Muscle layer of duodenum (tissue), 2 donors: ENCODE data around the gene SDR39U1.
A peak's percentile ranks its signal among the peaks of the same experiment; 100 is the strongest.

ENCODE experiments used
- H3K27ac ChIP-seq: one replicate; pipeline ENCODE4 v1.7.0; 2013; ENCODE audit warnings: mild to moderate bottlenecking, low read length
- H3K27me3 ChIP-seq: one replicate; pipeline ENCODE4 v1.7.0; 2013; ENCODE audit warnings: low read depth, mild to moderate bottlenecking, control low read depth, low read length
- H3K36me3 ChIP-seq, 2 donors: one replicate each; pipeline ENCODE4 v1.7.0; 2013; ENCODE audit warnings: low read length in 2 of 2, control low read depth in 1 of 2, mild to moderate bottlenecking in 1 of 2; ENCODE audit not compliant: insufficient read depth in 2 of 2, control insufficient read depth in 1 of 2
- H3K4me1 ChIP-seq, 2 donors: one replicate each; pipeline ENCODE4 v1.7.0; 2013; ENCODE audit warnings: low read length in 2 of 2, mild to moderate bottlenecking in 2 of 2, control low read depth in 1 of 2, moderate library complexity in 1 of 2; ENCODE audit not compliant: insufficient read depth in 2 of 2, control insufficient read depth in 1 of 2
- H3K4me3 ChIP-seq, 2 donors: one replicate each; pipeline ENCODE4 v1.7.0; 2013; ENCODE audit warnings: low read length in 2 of 2, low read depth in 1 of 2, mild to moderate bottlenecking in 1 of 2
- H3K9me3 ChIP-seq, 2 donors: one replicate each; pipeline ENCODE4 v1.7.0; 2013; ENCODE audit warnings: low read length in 2 of 2, control low read depth in 1 of 2, mild to moderate bottlenecking in 1 of 2; ENCODE audit not compliant: control insufficient read depth in 1 of 2
- donor health status: healthy.

Gene SDR39U1

DNA sequence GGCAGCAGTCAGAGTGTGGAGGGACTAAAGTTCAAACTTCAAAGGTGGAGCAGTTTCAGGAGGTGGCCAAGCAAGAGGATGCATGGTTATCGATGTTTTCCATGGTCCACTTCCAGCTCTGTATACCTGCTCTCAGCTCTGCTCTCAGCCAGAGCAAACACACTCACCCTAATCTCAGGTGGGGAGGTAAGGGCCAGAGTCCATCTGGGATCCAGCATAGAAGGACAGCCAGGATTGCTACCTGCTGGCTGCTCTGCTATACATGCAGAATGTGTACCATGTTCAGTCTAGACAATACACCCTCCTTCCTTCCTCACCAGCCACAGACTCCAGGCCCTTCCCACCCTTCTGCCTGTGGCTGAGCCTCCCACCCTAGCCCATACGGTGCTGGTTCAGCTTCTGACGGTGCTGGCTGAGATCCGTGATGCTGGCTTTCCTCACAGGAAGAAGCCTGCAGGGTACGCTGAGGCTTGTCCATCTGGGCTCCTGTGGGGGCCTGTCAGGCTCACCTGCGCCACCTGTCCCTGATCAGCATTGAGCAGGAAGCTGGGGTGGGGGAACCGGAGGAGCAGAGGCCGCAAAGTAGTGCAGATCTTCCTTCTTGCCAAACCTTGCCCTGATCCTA, 15.6 kb downstream of the SDR39U1 start:
- H3K4me1 ChIP-seq = peaks cover 16 to 18% of the 10 kb centered on the region in 2 donors
- no peaks in the 10 kb centered on the region for H3K27me3 ChIP-seq
- H3K27ac ChIP-seq = peak overlapping the region; percentile 32
- peaks cover 0 to under 1% of the 10 kb centered on the region in 2 donors for H3K36me3 ChIP-seq
- H3K4me3 ChIP-seq = no peak overlapping the region
- H3K9me3 ChIP-seq = no peaks in the 10 kb centered on the region

DNA sequence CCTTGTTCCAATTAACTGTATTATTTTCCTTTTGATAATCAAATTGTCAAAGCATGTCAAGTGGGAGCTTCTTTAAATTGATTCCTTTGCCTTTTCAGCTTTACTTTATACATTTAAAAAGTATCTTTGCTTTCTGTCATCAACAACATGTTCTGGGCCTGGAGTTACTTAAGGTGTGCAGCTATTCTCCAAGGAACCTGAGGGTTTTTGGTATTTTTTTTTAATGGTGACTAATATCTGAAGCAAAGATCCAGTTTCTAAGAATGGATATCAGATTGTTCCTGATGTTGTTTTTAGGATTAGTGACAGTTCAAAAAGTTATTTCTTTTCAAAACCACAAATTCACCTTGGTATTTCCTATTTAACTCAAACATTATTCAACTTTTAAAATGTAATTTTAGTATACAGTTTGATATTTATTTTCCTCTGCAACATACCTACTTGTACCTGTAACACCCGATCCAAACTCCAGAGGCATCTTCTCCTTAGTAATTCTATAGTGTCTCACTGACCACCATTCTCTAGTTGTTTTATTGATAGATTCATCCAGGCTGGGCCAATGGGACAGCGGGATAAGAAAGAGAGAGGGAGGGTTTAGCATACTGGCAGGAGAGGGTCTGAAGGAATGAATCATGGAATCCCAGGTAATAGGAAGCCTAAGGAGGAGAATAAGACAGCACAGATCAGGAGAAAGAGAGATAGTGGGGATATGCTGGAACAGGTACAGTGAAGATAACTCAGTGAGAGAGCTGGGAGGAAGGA, 16.2 kb downstream of the SDR39U1 start:
- no peaks in the 10 kb centered on the region for H3K27me3 ChIP-seq
- no peaks in the 10 kb centered on the region for H3K36me3 ChIP-seq
- H3K27ac ChIP-seq = peak overlapping the region; percentile 21
- peaks cover 9 to 15% of the 10 kb centered on the region in 2 donors for H3K4me1 ChIP-seq
- H3K4me3 ChIP-seq = no peak overlapping the region
- no peaks in the 10 kb centered on the region for H3K9me3 ChIP-seq

DNA sequence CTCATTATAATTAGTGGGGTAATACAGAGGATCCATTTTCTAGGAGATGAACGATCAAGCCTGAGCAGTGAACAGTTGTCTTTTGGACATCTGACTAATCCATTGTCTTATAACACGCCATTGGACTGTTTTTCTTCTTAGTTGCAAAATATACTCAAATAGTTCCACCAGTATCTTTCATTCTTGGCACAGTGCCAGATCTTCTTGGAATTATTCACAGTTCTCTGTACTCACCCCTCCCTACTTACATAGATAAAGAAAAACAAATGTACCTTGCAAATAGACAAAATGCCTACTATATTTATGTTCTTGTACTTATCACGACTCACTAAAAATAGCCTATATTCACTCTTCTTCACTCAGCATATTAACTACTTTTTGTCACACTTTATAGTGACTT, 16.9 kb downstream of the SDR39U1 start:
- Histone ChIP-seq H3K9me3 (no peaks in the 10 kb centered on the region), H3K36me3 (no peaks in the 10 kb centered on the region), H3K27me3 (no peaks in the 10 kb centered on the region), H3K4me1 (peaks cover 3 to 9% of the 10 kb centered on the region in 2 donors), H3K27ac (peak overlapping the region; percentile 70), H3K4me3 (no peak overlapping the region)

DNA sequence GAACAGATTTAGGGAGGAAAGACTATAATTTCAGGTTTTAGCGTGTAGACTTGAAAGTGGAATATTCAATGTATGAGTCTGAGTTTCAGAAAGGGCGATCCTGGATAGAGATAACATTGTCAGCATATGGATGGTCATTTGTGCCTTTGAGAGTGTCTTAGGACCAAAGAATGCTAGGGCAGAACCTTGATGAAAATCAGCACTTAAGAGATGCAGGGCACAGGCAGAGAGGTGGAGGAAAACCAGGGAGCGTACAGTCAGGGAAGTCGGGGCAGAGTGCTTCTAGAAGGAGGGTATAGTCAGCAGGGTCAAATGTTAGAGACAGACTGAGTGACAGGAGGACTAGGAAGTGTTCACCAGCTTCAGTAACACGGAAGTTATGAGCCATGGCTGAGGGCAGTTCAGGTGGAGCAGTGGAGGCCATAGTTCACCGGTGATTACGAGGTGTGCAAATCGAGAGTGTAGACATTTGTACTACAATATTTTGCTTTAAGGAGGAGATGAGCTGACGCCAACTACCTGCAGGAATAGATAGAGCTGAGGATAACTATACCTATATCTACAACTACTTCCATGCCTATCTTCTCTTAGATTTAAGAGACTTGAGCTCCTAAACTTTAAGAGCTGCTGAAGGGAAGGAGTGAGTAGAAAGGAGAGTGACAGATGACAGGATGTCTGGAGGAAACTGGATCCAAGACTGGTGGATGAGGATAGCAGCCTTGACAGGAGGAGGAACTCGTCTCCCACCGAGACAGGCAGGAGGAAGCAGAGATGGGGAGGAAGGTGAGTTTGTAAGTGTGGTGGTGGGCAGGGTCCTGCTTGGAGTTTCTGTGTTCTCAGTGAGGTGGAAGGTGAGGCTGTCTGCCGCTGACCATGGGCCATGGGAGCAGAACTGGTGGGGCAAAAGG, 19.6 kb downstream of the SDR39U1 start:
- peaks cover 0 to 9% of the 10 kb centered on the region in 2 donors for H3K4me1 ChIP-seq
- peak overlapping the region; percentile 65 for H3K27ac ChIP-seq

DNA sequence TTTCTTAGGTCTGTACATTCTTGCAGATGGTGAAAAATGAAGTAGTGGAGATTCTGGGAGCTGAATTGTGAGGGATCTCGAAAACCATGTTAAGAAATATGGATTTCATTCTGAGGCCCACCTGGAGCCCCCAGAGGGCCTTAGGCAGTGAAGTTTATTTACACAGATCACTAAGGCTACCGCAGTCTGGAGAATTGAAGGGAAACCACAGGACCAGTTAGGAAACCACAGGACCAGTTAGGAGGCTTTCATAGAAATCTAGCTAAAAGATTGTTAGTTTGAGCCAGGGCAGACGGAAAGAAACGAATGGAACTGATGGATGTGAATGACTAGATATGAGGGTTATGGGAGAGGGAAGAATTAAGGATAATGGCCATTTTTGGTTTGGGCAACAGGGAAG, 20.3 kb downstream of the SDR39U1 start:
- Histone ChIP-seq H3K27me3 (no peaks in the 10 kb centered on the region), H3K36me3 (no peaks in the 10 kb centered on the region), H3K4me1 (peaks cover 0 to 9% of the 10 kb centered on the region in 2 donors), H3K9me3 (no peaks in the 10 kb centered on the region), H3K4me3 (no peak overlapping the region), H3K27ac (no peak overlapping the region)

More for the DNA sequence above, 19.6 kb downstream of the SDR39U1 start:
- no peaks in the 10 kb centered on the region for H3K9me3 ChIP-seq
- H3K36me3 ChIP-seq = no peaks in the 10 kb centered on the region
- no peaks in the 10 kb centered on the region for H3K27me3 ChIP-seq
- peak overlapping the region in 1 of 2 donors; percentile 24 for H3K4me3 ChIP-seq

DNA sequence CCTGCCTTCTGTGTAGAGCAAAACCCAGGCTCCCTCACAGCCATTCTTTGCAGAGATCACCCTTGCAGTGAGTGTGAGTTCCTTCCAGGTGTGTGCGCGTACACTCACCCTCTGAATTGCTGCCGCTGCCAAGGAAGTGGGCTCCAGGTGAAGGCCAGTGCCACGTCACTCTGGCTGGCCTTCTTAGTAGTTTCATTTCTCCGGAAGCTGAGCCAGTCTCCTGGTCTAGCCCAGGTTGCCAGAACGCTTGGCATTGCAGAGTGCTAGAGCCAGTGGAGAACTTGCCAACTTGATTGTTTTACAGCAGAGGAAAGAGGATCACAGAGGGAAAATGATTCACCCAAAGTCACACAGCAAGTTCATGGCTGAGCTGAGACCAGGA, 24.1 kb downstream of the SDR39U1 start:
- H3K27me3 ChIP-seq = no peaks in the 10 kb centered on the region
- H3K36me3 ChIP-seq = peaks cover 6 to 23% of the 10 kb centered on the region in 2 donors
- H3K27ac ChIP-seq = no peak overlapping the region
- H3K4me1 ChIP-seq = no peaks in the 10 kb centered on the region
- no peak overlapping the region for H3K4me3 ChIP-seq
- no peaks in the 10 kb centered on the region for H3K9me3 ChIP-seq

DNA sequence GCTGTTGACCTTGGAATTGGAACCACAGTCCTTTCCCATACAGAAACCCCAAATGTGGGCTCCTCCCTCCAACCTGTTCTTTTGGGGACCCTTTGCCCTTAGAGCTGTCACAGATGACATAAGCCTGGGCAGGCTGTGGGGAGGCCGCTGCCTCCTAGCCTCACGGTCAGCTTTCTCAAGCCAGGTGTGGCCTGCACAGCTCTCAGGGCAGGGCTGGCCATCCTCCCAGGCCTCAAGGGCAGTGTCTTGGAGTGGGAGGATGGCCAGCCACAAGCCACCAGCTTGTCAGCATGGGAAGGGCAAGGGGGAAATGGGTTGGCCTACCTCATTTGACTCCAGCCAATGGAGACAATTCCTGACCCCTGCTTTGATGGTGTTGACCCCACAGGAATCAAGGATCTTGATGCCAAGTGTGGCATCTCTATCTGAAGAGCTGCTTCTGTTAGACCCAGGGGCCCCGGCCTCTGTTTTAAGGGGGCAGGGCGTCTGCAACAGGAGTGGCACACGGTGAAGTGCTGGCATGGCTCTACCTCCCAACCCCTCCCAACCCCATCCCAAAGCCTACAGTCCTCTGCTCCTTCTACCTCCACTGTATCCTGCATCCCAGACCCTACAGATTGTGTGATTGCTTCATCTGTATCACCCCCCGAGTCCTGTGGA, 24.6 kb downstream of the SDR39U1 start:
- Histone ChIP-seq H3K4me3 (no peak overlapping the region), H3K27me3 (no peaks in the 10 kb centered on the region), H3K27ac (no peak overlapping the region), H3K36me3 (peaks cover 8 to 25% of the 10 kb centered on the region in 2 donors), H3K4me1 (no peaks in the 10 kb centered on the region), H3K9me3 (no peaks in the 10 kb centered on the region)

DNA sequence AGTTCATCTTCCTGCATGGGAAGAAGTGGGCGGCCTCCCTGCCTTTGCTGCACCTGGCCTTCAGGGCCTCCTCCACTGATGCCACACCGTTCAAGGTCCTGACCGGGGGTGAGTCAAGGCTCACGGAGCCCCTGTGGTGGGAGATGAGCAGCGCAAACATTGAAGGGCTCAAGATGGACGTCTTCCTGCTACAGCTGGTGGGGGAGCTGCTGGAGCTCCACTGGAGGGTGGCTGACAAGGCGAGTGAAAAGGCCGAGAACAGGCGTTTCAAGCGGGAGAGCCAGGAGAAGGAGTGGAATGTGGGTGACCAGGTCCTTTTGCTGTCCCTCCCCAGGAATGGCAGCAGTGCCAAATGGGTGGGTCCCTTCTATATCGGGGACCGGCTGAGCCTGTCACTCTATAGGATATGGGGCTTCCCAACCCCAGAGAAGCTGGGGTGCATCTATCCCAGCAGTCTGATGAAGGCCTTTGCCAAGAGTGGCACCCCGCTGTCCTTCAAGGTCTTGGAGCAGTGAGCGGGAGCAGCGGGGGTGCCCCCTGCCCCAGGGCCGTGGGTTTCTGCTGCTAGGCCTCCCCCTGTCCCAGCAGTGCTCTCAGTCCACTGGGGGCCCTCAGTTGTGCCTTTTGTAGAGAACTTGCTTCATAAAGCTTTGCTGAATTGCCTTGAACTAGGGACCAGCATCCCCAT, 25.5 kb downstream of the SDR39U1 start:
- Histone ChIP-seq H3K27ac (no peak overlapping the region), H3K4me3 (no peak overlapping the region), H3K9me3 (no peaks in the 10 kb centered on the region), H3K36me3 (peaks cover 8 to 27% of the 10 kb centered on the region in 2 donors), H3K4me1 (no peaks in the 10 kb centered on the region), H3K27me3 (no peaks in the 10 kb centered on the region)

DNA sequence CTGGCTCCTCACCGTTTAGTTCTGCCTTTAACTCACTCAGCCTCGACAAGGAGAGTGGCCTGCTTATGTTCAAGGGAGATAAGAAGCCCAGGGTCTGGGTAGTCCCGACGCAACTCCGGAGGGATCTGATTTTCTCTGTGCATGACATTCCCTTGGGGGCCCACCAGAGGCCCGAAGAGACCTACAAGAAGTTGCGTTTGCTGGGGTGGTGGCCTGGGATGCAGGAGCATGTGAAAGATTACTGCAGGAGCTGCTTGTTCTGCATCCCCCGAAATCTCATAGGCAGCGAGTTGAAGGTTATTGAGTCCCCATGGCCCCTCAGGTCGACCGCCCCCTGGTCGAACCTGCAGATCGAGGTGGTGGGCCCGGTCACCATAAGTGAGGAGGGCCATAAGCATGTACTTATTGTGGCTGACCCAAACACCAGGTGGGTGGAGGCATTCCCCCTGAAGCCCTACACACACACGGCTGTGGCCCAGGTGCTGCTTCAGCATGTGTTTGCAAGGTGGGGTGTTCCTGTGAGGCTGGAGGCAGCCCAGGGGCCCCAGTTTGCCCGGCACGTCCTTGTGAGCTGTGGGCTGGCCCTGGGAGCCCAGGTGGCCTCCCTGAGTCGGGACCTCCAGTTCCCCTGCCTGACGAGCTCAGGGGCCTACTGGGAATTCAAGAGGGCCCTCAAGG, 26.2 kb downstream of the SDR39U1 start:
- no peaks in the 10 kb centered on the region for H3K9me3 ChIP-seq
- peaks cover 9 to 27% of the 10 kb centered on the region in 2 donors for H3K36me3 ChIP-seq
- H3K4me3 ChIP-seq = no peak overlapping the region
- H3K27me3 ChIP-seq = no peaks in the 10 kb centered on the region
- no peaks in the 10 kb centered on the region for H3K4me1 ChIP-seq
- H3K27ac ChIP-seq = no peak overlapping the region
